ENCODE results near the gene DRC1.
"Not testable (repeated sequence)": the region's sequence is repeated elsewhere in the genome, so short reads cannot be mapped to it uniquely, and the experiment has no call there.

Gene DRC1

DNA sequence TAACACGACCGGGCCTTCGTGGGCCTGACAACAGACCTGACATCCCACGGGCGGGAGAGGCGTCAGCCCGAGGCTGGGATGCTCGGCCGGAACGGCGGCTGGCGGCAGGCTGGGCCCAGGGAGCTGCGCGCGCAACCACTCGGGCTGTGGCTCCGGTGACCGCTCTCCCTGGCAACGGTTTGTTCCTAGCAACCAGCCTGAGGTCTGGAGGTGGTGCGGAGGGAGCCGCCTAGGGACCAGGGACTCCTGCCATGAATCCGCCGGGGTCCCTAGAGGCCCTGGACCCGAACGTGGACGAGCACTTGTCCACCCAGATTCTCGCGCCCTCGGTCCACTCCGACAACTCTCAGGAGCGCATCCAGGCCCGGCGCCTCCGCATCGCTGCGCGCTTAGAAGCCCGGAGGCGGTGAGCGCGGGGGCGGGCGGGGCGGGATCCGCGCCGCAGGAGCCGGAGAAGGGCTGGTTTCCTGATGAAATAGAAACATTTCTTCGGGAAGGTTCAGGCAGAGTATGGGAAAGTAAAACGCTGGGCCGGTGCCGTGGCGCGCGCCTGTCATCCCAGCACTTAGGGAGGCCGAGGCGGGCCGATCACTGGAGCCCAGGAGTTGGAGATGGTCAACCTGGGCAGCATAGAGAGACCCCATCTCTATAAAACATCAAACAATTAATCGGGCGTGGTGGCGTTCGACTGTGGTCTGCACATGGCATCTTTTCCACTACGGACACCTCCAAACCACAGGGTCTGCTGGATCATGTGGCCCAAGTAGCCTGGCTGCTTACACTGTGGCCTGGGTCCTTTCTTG is at the start of gene DRC1:
DRC1 (plus strand) TSS at position 182 of the 803 bp plus-strand sequence; CDS start at position 252, 70 bp downstream.
- peak; percentile 83 for DNase-seq

DNA sequence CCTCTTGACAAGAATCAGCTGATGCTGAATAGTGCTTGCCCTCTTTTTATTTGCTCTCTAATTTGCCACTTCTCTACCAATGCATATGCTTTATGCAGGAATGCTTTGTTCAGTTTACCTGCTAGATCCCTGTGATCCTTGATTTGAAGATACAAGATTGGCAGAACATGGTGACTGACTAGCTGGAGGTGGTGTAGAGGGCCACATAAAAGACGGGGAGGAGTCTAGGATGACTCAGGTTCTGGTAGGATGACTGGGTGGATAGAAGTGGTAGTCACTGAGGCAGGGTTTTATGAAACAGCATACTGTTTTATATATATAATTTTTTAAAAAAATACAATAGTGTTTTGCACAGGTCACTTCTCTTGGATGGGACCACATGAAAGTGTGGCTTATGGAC is 48.8 kb upstream of the DRC1 start:
- peak; percentile 33 for DNase-seq

DNA sequence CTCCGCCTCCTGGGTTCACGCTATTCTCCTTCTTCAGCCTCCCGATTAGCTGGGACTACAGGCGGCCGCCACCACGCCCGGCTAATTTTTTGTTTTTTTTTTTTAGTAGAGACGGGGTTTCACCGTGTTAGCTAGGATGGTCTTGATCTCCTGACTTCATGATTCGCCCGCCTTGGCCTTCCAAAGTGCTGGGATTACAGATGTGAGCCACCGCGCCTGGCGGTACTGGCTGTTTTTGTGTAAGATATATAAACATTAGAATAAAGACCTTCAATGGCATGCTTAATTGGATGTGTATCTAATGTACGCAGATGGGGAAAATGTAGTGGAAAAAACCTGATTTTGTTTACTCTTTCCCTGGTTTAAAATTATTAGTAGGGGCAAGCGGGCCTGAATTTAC is 47.3 kb upstream of the DRC1 start:
- not testable (repeated sequence) for DNase-seq

DNA sequence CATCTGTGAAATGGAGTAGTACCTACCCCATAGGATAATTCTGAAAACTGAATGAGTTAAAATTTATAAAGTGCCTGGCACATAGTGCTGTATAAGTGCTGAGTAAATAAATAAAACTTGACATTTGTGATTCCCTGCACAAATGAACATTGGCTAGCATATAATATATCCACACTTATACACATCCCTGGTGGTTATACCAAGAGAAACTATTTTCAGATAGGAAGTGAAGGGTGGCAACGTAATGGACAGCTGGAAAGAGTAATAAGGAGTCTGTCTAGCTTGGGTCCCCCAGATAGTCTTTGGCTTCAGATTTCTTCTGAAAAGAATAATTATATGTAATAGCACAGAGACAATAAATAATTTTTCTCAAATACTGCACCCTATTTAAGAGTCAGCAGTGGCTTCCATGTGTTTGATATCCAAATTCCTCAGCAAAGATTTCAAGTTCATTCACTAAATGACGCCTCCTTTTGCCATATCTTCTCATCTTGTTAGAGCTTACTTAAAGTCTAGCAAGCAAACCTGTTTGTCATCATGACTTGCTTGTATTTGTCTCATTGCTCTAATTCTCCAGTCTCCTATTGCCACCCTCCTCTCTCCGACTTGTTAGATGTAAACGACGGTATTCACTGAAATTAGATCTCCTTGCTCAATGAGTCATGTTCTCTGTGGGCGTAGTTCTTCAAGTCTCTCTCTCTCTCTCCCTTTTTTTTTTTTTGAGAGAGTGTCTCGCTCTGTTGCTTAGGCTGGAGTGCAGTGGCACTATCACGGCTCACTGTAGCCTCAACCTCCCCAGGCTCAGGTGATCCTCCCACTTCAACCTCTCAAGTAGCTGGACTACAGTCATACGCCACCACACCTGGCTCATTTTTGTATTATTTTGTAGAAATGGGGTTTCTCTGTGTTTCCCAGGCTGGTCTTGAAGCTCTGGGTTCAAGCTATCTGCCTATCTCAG is 46.4 kb upstream of the DRC1 start:
- DNase-seq, result peak; percentile 76

DNA sequence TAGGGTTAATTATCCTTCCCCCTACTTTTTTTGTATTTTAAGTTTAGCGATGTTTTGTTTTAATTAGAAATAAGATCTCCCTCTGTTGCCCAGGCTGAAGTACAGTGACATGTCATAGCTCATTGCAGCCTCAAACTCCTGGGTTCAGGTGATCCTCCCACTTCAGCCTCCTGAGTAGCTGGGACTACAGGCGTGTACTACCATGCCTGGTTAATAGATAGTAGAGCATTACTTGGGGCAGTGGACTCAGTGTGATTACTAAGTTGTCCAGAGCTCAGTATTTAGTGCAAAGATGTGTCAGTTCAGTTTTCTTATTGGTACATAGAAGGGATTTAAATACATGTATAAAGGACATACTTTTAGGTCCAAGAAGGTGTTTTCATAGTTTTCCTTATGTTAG is 45.6 kb upstream of the DRC1 start:
- DNase-seq, result no peak

GRCh38 chr2:26356771-26357170 is 44.9 kb upstream of the DRC1 start:
- DNase-seq, result no peak

DNA sequence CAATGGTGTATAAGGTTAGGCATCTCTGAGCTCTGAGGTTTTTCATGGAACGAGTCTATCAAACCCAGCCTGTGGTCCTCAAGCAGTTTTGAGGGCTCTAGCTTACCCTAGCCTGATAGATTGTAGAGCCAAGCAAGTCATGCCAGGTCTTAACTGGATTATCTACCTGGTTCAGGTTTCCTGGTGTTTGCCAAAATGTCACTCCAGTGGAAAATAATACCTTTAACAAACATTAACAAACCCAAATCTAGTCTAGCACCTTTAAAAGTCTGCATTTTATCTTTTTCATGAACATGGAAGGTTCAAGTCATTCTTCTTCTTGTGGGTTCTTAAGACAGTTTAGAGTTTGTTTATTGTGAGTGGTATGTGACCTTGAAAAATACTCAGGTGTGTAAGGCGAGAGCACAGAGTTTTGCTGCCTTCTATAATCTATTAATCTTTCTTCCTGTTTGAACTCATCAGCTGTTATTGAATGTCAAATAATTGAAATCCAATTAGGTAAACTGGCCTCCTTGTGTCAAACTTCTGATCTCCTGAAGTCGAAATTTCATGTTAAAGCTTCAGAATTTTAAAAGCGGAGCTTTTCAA is 41.7 kb upstream of the DRC1 start:
- no peak for DNase-seq

DNA sequence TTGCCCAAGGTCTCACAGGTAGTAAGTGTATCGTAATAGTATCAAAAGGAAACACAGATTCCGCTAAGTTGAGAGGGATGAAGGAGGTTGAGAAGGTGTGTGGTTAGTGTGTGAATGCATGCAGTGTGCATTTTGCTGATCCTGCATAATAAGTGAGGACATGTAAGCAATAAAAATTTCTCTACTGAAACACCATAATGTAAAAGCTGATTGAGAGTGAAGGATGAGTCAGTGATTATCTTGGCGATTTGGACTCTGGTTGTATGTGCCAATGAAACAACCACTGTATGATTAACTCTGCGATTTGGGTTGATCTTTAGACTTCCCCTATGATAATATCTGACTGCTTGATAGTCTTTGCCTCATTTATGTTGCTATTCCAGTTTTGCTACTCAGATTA is 38.4 kb upstream of the DRC1 start:
- DNase-seq, result peak; percentile 66

- no peak for DNase-seq
Measured at GRCh38 chr2:26363958-26364357, 37.8 kb upstream of the DRC1 start.

- no peak for DNase-seq
Measured at GRCh38 chr2:26364669-26365068, 37.1 kb upstream of the DRC1 start.

DNA sequence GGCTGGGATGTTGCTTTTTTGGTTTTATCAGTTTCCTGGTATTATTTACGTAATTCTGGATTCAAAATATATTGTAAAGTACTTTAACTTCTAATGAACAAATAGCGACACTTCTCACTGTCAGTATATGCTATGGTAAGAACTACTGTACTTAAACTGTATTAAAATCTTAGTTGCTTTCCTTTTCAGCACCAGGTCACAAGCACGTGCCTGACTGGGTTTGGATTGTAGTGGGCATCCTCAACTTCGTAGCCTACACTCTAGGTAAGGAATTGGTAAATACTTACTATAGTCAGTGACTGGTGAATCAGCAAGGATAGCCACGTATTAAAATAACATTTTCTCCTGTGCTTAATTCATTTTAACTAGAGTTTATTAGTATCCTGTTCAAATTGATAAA is 34.8 kb upstream of the DRC1 start:
- no peak for DNase-seq

- DNase-seq, result not testable (repeated sequence)
Measured at GRCh38 chr2:26369664-26370063, 32.1 kb upstream of the DRC1 start.

- not testable (repeated sequence) for DNase-seq
Measured at GRCh38 chr2:26370909-26371308, 30.8 kb upstream of the DRC1 start.

DNA sequence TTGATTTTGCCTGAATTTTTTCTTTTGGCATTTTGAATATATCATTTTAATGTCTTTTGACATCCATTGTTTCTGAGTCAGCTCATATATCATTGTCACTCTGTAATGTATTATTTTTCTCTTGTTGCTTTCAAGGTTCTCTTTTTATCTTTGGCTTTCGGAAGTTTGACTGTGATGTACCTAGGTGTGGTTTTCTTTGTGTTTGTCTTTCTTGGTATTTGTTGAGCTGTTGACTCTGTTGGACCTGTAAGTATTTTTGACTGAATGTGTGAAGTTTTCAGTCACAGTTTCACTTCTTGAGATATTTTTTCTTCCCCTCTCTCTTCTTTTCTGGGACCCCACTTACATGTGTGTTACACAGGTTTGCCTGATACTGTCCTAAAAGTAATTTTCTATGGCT is 24.9 kb upstream of the DRC1 start:
- no peak for DNase-seq

DNA sequence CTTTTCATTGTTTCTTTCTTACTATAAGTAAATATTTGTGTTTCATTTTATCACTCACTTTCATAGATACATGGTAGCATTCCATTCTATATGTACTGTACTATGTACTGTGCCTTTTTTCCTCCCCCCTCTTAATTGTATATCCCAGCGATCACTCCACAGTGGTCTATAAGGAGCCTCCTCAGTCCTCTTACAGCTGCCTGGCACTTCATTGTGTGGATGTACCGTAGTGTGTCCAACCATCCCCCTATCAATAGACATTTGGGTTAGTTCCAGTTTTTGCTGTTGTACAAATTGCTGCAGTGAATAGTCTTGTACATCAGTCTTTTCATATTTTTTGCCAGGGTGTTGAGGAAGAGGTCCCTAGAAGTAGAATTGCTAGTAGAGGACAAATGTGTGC is 21.4 kb upstream of the DRC1 start:
- DNase-seq, result no peak

GRCh38 chr2:26382564-26382963 is 19.2 kb upstream of the DRC1 start:
- no peak for DNase-seq

DNA sequence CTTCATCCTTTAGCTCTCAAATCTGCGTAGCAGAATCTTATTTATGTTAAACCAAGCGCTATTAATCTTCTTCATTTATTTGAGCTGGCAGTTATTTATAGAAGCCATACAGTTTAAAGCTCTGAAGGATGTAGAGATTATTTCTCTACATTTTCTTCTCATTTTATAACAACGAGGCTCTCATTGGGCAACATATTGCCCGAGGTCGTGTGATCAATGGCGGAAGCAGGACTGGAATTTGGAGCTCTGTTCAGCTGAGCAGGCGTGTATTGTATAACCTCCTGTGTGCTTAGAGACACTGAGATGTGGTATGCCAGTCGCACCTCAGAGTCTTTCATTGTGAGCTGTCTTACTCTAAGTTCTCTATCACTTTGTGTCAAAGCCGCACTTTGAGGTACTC is 17.5 kb upstream of the DRC1 start:
- DNase-seq, result no peak

DNA sequence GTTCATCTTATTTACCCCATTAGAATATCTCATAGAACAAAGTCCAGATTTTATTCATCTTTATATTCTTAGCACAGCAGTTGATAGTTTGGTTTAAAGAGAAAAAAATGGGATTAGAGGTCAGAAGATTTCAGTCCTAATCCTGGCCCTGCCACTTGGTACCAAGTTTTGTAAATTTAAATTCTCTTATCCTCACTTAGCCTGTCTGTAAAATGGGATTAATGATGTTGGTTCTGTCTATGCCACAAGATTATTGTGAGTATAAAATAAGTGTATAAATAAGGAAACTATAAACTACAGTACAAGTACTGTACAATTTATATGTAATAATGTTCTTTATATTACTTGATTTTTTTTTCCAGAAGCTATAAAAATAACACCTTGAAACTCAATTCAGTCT is 17.1 kb upstream of the DRC1 start:
- DNase-seq, result no peak

DNA sequence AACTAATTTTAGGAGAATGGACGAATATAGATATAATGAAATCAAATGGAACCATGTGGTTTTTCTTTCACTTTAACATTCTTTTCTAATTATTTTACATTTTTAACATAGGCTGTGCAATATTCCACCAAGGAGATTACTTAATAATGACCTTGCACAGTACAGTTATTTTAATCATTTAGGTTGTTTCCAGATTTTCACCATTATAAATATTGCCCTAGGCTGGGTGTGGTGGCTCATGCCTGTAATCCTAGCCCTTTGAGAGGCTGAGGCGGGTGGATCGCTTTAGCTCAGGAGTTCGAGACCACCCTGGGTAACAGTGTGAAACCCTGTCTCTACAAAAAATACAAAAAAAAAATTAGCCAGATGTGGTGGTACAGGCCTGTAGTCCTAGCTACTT is 14.5 kb upstream of the DRC1 start:
- DNase-seq, result no peak

DNA sequence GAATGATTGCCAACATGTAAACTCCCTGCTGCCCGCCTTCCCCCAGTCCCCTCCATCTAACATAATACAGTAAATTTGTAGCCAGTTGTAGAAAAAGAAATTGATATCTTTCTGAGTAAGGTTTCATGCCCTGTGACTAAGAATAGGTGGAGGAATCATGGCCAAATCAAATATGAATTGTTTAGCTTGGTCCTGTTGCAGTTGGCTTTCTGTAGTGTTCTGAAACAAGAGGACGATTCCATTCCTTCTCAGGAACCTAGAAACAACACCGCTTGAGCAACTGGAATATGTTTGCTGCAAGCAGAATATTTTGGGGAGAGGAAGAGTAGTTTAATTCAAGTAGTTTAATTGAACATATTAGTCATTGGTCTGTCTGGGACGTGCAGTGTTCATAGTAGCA is 7.0 kb upstream of the DRC1 start:
- no peak for DNase-seq

DNA sequence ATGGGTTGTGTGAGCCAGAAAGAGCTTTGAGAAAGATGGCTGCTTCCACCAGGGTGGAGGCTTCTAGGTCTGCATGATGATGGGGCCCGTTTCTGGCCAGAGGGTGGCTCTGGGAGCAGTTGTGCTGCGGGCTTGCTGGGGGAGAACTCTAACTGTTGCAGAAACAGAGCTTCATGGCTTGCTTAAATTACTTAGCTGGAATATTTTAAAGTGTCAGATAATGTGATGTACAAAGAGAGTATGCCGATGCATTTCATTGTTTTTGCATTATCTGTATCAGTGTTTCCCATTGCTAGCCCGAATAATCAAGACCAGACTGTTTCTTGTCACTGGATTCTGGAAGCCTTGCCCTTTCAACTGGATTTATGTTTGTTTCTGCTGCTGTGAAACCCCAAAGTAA is 6.3 kb upstream of the DRC1 start:
- no peak for DNase-seq

- DNase-seq, result no peak
Measured at GRCh38 chr2:26396734-26397298, 4.9 kb upstream of the DRC1 start.

DNA sequence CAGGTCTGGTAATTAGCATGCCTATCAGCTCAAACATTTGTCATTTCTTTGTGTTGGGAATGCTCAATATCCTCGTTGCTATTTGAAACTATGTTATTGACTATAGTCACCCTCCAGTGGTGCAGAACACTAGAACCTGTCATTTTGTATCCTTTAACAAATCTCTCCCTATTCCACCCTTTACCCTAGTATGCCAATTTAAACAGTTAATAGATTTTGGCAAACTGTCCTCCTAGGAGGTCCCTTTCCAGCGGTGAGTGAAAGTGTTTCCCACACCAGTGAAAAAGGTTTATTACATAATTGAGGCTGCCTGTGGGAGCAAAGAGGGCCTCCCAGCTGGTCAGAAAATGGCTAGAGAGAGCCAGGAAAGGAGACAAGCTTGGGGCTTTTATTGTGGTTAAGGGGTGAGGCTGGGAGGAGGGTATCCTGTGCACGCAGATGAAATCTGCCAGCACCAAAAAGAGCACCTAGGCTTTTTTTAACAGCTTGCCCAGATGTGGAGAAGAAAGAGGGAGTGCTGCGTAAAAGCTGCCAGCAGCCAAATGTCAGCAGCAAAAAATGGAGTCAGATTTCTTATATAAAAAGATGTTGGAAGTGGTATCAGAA is 1.8 kb upstream of the DRC1 start:
- DNase-seq, result no peak
